GM23338 (cell line): Measurements from ENCODE around the gene ANKRD11. TPM values are rescaled to one million over a fixed set of nuclear protein-coding genes. Genes with fewer than 3 reads are reported as not detected.

ENCODE experiments used
- ATAC-seq: fragments of 200-7000 bp; cut with Tn5 transposase; 3 replicates; pipeline ENCODE4 v1.9.1; 2020
- DNase-seq: peaks from one replicate; pipeline ENCODE4 v3.0.0-alpha.2; 2015; ENCODE audit warnings: low spot score
- H2AFZ ChIP-seq: fragments of 200-600 bp; sonication (generic); 2 replicates; pipeline ENCODE4 v1.8.0; 2016; ENCODE audit warnings: antibody characterized with exemption, mild to moderate bottlenecking, moderate library complexity
- H3F3A ChIP-seq: fragments of 200-600 bp; sonication (generic); replicated peaks from 2 replicates; pipeline ENCODE4 v1.8.0; 2017; ENCODE audit warnings: antibody characterized with exemption, mixed run types, low read depth
- H3K27ac ChIP-seq: fragments of 200-600 bp; sonication (generic); 2 replicates; pipeline ENCODE4 v1.6.1; 2016; ENCODE audit warnings: low read depth
- H3K27me3 ChIP-seq: fragments of 200-600 bp; sonication (generic); 2 replicates; pipeline ENCODE4 v1.8.0; 2016; ENCODE audit warnings: mild to moderate bottlenecking, mixed run types, moderate library complexity; ENCODE audit not compliant: insufficient read depth
- H3K36me3 ChIP-seq: fragments of 200-600 bp; sonication (generic); 2 replicates; pipeline ENCODE4 v1.8.0; 2016; ENCODE audit warnings: mild to moderate bottlenecking; ENCODE audit not compliant: insufficient read depth
- H3K4me1 ChIP-seq: fragments of 200-600 bp; sonication (generic); 2 replicates; pipeline ENCODE4 v1.8.0; 2016; ENCODE audit warnings: mild to moderate bottlenecking, moderate library complexity; ENCODE audit not compliant: insufficient read depth
- H3K4me2 ChIP-seq: fragments of 200-600 bp; sonication (generic); 2 replicates; pipeline ENCODE4 v1.7.1; 2017; ENCODE audit warnings: mixed run types
- H3K4me3 ChIP-seq: fragments of 200-600 bp; sonication (generic); 2 replicates; pipeline ENCODE4 v1.6.1; 2016; ENCODE audit warnings: mixed run types
- H3K79me2 ChIP-seq: fragments of 200-600 bp; sonication (generic); replicated peaks from 2 replicates; pipeline ENCODE4 v1.8.0; 2017; ENCODE audit warnings: mild to moderate bottlenecking; ENCODE audit not compliant: insufficient read depth
- H3K9me2 ChIP-seq: fragments of 200-600 bp; sonication (generic); 2 replicates; pipeline ENCODE4 v1.8.0; 2017; ENCODE audit not compliant: insufficient read depth
- H4K20me1 ChIP-seq: fragments of 200-600 bp; sonication (generic); replicated peaks from 2 replicates; pipeline ENCODE4 v1.8.0; 2017; ENCODE audit warnings: mild to moderate bottlenecking; ENCODE audit not compliant: insufficient read depth
- H3K27ac Mint-ChIP-seq: 2 replicates; pipeline ENCODE4 v1.8.0; 2020; ENCODE audit warnings: inconsistent platforms, mild to moderate bottlenecking, moderate library complexity, mixed read lengths
- H3K27me3 Mint-ChIP-seq: 3 replicates; pipeline ENCODE4 v1.8.0; 2022; ENCODE audit warnings: low read depth, mild to moderate bottlenecking, moderate library complexity, mixed read lengths, inconsistent platforms; ENCODE audit not compliant: insufficient read depth, poor library complexity
- H3K36me3 Mint-ChIP-seq: 3 replicates; pipeline ENCODE4 v1.8.0; 2021; ENCODE audit warnings: low read depth, mild to moderate bottlenecking, inconsistent platforms, moderate library complexity, mixed read lengths
- H3K4me1 Mint-ChIP-seq: 3 replicates; pipeline ENCODE4 v1.8.0; 2020; ENCODE audit warnings: mild to moderate bottlenecking, inconsistent platforms, mixed read lengths
- H3K4me3 Mint-ChIP-seq: 3 replicates; pipeline ENCODE4 v1.8.0; 2021; ENCODE audit warnings: moderate library complexity, mild to moderate bottlenecking, inconsistent platforms, mixed read lengths
- H3K9me3 Mint-ChIP-seq: 3 replicates; pipeline ENCODE4 v1.8.0; 2020; ENCODE audit warnings: moderate library complexity, mild to moderate bottlenecking, inconsistent platforms, mixed read lengths
- CREB1 ChIP-seq: fragments of 250-450 bp; sonication (Bioruptor Pico); IDR thresholded peaks from 2 replicates; pipeline ENCODE4 v1.5.0; 2020; ENCODE audit warnings: low read depth, mild to moderate bottlenecking, moderate library complexity
- EZH2 ChIP-seq: fragments of 200-600 bp; sonication (generic); IDR thresholded peaks from one replicate; pipeline ENCODE4 v1.8.0; 2017; ENCODE audit warnings: antibody characterized with exemption, mild to moderate bottlenecking, low read depth; ENCODE audit not compliant: unreplicated experiment
- EZH2phosphoT487 ChIP-seq: fragments of 200-600 bp; sonication (generic); IDR thresholded peaks from one replicate; pipeline ENCODE4 v1.8.1; 2018; ENCODE audit warnings: antibody characterized with exemption; ENCODE audit not compliant: unreplicated experiment
- JUNB ChIP-seq: IDR thresholded peaks from one replicate; pipeline ENCODE4 v1.6.1; 2016; ENCODE audit warnings: antibody characterized with exemption; ENCODE audit not compliant: unreplicated experiment
- NANOG ChIP-seq: IDR thresholded peaks from 2 replicates; pipeline ENCODE4 v1.6.1; 2016; ENCODE audit warnings: antibody characterized with exemption, borderline replicate concordance
- POLR2AphosphoS5 ChIP-seq: IDR thresholded peaks from 2 replicates; pipeline ENCODE4 v1.6.1; 2016; ENCODE audit warnings: antibody characterized with exemption, low read depth
- STAT1 ChIP-seq: IDR thresholded peaks from one replicate; pipeline ENCODE4 v1.6.1; 2016; ENCODE audit warnings: antibody characterized with exemption; ENCODE audit not compliant: unreplicated experiment
- ZNF114 ChIP-seq: fragments of 250-450 bp; sonication (Bioruptor Pico); IDR thresholded peaks from 2 replicates; pipeline ENCODE4 v1.5.0; 2020; ENCODE audit warnings: mild to moderate bottlenecking, moderate library complexity
- ZNF331 ChIP-seq: fragments of 250-450 bp; sonication (Bioruptor Pico); IDR thresholded peaks from 2 replicates; pipeline ENCODE4 v1.5.0; 2020; ENCODE audit warnings: low read depth, mild to moderate bottlenecking, moderate library complexity
- polyA plus RNA-seq: library from polyadenylated mRNA; unstranded; fragments of >200 nt; fragmentation: Nextera tagmentation; extraction: Ambion mirVana; gene quantifications from 2 replicates; pipeline ENCODE4 v1.2.1, GENCODE V29; 2016
- total RNA-seq: library from RNA; depleted of rRNA; stranded (reverse); fragments of >200 nt; shearing (Covaris generic); gene quantifications from 2 replicates; pipeline ENCODE4 v1.2.3, GENCODE V29; 2014
- TF ChIP-seq, protein P1 (sequence below): IDR thresholded peaks from one replicate; pipeline ENCODE4 v1.6.1; 2018; ENCODE audit warnings: antibody characterized with exemption; ENCODE audit not compliant: unreplicated experiment
- TF ChIP-seq, protein P2 (sequence below): IDR thresholded peaks from 2 replicates; pipeline ENCODE4 v1.6.1; 2016; ENCODE audit warnings: antibody characterized with exemption
- TF ChIP-seq, protein P3 (sequence below), 2 experiments: fragments of 200-600 bp in 1 of 2; sonication (generic) in 1 of 2; conservative IDR thresholded peaks; 2 replicates each; pipeline versions ENCODE4 v1.5.1 to v1.6.1; 2016 to 2017; ENCODE audit warnings: antibody characterized with exemption in 2 of 2, low read depth in 2 of 2, mild to moderate bottlenecking in 2 of 2, moderate library complexity in 1 of 2
- TF ChIP-seq, protein P4 (sequence below): fragments of 250-450 bp; sonication (Bioruptor Pico); IDR thresholded peaks from 2 replicates; pipeline ENCODE4 v1.5.0; 2020; ENCODE audit warnings: mild to moderate bottlenecking, moderate library complexity

ANKRD11 gene
- total and polyA plus RNA-seq, 2 experiments from 2014 or later: 130 to 159 TPM

DNA sequence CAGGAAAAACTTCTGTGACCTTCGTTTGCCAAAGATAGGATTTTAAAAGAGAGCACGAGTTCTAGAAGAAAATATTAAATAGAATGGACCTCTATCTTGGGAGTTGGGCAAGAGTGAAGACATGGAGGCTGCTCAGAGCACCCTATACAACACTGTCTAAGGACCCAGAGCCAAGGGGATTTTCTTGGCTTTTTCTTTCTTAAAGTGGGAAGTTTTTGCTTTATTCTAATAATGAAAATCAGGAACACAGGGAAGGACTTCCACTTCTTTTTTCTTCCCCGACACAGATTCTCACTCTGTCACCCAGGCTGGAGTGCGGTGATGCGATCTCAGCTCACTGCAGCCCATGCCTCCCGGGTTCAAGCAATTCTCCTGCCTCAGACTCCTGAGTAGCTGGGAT is 178.7 kb downstream of the ANKRD11 start:
- Histone ChIP-seq H3K9me2 (no peaks in the 10 kb centered on the region), H3K79me2 (peaks cover 97% of the 10 kb centered on the region), H2AFZ (no peak overlapping the region), H3K36me3 (no peaks in the 10 kb centered on the region; the same call in 1 of the 2 replicates), H3K27me3 (no peaks in the 10 kb centered on the region), H4K20me1 (peaks cover 67% of the 10 kb centered on the region), H3F3A (peaks cover 3% of the 10 kb centered on the region), H3K4me2 (no peak overlapping the region), H3K27ac (0 out of 2 replicates have a peak overlapping the region, but pooled peaks have one; percentile 39), H3K4me3 (no peak overlapping the region), H3K4me1 (peaks cover 6% of the 10 kb centered on the region)
- peaks cover 21% of the 10 kb centered on the region for H3K27me3 Mint-ChIP-seq
- peaks cover 48% of the 10 kb centered on the region for H3K36me3 Mint-ChIP-seq
- DNase-seq (no peak), ATAC-seq (no peak)
- TF ChIP-seq POLR2AphosphoS5 (no peak), CREB1 (CRISPR knock-in tag) (no peak), ZNF114 (CRISPR knock-in tag) (no peak), STAT1 (no peak), EZH2 (no peak), NANOG (no peak), JUNB (no peak), ZNF331 (CRISPR knock-in tag) (no peak), EZH2phosphoT487 (no peak)
- TF ChIP-seq, protein P1, sequence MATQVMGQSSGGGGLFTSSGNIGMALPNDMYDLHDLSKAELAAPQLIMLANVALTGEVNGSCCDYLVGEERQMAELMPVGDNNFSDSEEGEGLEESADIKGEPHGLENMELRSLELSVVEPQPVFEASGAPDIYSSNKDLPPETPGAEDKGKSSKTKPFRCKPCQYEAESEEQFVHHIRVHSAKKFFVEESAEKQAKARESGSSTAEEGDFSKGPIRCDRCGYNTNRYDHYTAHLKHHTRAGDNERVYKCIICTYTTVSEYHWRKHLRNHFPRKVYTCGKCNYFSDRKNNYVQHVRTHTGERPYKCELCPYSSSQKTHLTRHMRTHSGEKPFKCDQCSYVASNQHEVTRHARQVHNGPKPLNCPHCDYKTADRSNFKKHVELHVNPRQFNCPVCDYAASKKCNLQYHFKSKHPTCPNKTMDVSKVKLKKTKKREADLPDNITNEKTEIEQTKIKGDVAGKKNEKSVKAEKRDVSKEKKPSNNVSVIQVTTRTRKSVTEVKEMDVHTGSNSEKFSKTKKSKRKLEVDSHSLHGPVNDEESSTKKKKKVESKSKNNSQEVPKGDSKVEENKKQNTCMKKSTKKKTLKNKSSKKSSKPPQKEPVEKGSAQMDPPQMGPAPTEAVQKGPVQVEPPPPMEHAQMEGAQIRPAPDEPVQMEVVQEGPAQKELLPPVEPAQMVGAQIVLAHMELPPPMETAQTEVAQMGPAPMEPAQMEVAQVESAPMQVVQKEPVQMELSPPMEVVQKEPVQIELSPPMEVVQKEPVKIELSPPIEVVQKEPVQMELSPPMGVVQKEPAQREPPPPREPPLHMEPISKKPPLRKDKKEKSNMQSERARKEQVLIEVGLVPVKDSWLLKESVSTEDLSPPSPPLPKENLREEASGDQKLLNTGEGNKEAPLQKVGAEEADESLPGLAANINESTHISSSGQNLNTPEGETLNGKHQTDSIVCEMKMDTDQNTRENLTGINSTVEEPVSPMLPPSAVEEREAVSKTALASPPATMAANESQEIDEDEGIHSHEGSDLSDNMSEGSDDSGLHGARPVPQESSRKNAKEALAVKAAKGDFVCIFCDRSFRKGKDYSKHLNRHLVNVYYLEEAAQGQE: no peak
- TF ChIP-seq, protein P2, sequence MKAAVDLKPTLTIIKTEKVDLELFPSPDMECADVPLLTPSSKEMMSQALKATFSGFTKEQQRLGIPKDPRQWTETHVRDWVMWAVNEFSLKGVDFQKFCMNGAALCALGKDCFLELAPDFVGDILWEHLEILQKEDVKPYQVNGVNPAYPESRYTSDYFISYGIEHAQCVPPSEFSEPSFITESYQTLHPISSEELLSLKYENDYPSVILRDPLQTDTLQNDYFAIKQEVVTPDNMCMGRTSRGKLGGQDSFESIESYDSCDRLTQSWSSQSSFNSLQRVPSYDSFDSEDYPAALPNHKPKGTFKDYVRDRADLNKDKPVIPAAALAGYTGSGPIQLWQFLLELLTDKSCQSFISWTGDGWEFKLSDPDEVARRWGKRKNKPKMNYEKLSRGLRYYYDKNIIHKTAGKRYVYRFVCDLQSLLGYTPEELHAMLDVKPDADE: no peak
- TF ChIP-seq, protein P3, sequence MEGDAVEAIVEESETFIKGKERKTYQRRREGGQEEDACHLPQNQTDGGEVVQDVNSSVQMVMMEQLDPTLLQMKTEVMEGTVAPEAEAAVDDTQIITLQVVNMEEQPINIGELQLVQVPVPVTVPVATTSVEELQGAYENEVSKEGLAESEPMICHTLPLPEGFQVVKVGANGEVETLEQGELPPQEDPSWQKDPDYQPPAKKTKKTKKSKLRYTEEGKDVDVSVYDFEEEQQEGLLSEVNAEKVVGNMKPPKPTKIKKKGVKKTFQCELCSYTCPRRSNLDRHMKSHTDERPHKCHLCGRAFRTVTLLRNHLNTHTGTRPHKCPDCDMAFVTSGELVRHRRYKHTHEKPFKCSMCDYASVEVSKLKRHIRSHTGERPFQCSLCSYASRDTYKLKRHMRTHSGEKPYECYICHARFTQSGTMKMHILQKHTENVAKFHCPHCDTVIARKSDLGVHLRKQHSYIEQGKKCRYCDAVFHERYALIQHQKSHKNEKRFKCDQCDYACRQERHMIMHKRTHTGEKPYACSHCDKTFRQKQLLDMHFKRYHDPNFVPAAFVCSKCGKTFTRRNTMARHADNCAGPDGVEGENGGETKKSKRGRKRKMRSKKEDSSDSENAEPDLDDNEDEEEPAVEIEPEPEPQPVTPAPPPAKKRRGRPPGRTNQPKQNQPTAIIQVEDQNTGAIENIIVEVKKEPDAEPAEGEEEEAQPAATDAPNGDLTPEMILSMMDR (conservative IDR thresholded peaks at IDR 0.05; ENCODE audit: low read depth in 2 of 2): no peak
- TF ChIP-seq, protein P4, sequence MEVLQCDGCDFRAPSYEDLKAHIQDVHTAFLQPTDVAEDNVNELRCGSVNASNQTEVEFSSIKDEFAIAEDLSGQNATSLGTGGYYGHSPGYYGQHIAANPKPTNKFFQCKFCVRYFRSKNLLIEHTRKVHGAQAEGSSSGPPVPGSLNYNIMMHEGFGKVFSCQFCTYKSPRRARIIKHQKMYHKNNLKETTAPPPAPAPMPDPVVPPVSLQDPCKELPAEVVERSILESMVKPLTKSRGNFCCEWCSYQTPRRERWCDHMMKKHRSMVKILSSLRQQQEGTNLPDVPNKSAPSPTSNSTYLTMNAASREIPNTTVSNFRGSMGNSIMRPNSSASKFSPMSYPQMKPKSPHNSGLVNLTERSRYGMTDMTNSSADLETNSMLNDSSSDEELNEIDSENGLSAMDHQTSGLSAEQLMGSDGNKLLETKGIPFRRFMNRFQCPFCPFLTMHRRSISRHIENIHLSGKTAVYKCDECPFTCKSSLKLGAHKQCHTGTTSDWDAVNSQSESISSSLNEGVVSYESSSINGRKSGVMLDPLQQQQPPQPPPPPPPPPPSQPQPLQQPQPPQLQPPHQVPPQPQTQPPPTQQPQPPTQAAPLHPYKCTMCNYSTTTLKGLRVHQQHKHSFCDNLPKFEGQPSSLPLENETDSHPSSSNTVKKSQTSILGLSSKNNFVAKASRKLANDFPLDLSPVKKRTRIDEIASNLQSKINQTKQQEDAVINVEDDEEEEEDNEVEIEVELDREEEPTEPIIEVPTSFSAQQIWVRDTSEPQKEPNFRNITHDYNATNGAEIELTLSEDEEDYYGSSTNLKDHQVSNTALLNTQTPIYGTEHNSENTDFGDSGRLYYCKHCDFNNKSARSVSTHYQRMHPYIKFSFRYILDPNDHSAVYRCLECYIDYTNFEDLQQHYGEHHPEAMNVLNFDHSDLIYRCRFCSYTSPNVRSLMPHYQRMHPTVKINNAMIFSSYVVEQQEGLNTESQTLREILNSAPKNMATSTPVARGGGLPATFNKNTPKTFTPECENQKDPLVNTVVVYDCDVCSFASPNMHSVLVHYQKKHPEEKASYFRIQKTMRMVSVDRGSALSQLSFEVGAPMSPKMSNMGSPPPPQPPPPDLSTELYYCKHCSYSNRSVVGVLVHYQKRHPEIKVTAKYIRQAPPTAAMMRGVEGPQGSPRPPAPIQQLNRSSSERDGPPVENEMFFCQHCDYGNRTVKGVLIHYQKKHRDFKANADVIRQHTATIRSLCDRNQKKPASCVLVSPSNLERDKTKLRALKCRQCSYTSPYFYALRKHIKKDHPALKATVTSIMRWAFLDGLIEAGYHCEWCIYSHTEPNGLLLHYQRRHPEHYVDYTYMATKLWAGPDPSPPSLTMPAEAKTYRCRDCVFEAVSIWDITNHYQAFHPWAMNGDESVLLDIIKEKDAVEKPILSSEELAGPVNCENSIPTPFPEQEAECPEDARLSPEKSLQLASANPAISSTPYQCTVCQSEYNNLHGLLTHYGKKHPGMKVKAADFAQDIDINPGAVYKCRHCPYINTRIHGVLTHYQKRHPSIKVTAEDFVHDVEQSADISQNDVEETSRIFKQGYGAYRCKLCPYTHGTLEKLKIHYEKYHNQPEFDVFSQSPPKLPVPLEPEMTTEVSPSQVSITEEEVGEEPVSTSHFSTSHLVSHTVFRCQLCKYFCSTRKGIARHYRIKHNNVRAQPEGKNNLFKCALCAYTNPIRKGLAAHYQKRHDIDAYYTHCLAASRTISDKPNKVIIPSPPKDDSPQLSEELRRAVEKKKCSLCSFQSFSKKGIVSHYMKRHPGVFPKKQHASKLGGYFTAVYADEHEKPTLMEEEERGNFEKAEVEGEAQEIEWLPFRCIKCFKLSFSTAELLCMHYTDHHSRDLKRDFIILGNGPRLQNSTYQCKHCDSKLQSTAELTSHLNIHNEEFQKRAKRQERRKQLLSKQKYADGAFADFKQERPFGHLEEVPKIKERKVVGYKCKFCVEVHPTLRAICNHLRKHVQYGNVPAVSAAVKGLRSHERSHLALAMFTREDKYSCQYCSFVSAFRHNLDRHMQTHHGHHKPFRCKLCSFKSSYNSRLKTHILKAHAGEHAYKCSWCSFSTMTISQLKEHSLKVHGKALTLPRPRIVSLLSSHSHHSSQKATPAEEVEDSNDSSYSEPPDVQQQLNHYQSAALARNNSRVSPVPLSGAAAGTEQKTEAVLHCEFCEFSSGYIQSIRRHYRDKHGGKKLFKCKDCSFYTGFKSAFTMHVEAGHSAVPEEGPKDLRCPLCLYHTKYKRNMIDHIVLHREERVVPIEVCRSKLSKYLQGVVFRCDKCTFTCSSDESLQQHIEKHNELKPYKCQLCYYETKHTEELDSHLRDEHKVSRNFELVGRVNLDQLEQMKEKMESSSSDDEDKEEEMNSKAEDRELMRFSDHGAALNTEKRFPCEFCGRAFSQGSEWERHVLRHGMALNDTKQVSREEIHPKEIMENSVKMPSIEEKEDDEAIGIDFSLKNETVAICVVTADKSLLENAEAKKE (CRISPR knock-in tag): no peak
- H3K4me1 Mint-ChIP-seq: peaks cover 40% of the 10 kb centered on the region
- H3K27ac Mint-ChIP-seq: no peak overlapping the region
- H3K4me3 Mint-ChIP-seq: no peak overlapping the region
- H3K9me3 Mint-ChIP-seq: no peaks in the 10 kb centered on the region; the same call in 2 of the 3 replicates
